Lower leg skin (tissue), 3 donors: ENCODE data around the gene SYPL1.

Experiments
- CTCF ChIP-seq, 3 donors: fragments of 450-650 bp; IDR thresholded peaks; one replicate each; pipeline ENCODE4 v1.5.1; 2016; ENCODE audit warnings: antibody characterized with exemption in 3 of 3, mild to moderate bottlenecking in 3 of 3, moderate library complexity in 2 of 3
- POLR2A ChIP-seq, 2 donors: fragments of 450-650 bp; IDR thresholded peaks; one replicate each; pipeline ENCODE4 v1.6.1; 2016 to 2017; ENCODE audit warnings: antibody characterized with exemption in 2 of 2, mild to moderate bottlenecking in 1 of 2, moderate library complexity in 1 of 2

- TF ChIP-seq CTCF (IDR thresholded peaks at IDR 0.05) (no peak), POLR2A (IDR thresholded peaks at IDR 0.05) (no peak)
Measured at GRCh38 chr7:106112972-106113421, 885 bp upstream of the SYPL1 start.
